Kidney epithelial cell (primary cell): Measurements from ENCODE around the gene GNG3. TPM values are rescaled to one million over a fixed set of nuclear protein-coding genes. Genes with fewer than 3 reads are reported as not detected.

Source experiments
- DNase-seq: peaks from one replicate; pipeline ENCODE4 v3.0.0-alpha.2; 2010; ENCODE audit warnings: low read depth
- H3K27me3 ChIP-seq: 2 replicates; pipeline ENCODE4 v1.6.0; 2011; ENCODE audit warnings: low read length; ENCODE audit not compliant: control insufficient read depth, insufficient read depth
- H3K36me3 ChIP-seq: 2 replicates; pipeline ENCODE4 v1.5.1; 2011; ENCODE audit warnings: low read length; ENCODE audit not compliant: control insufficient read depth, insufficient read depth
- H3K4me3 ChIP-seq: 2 replicates; pipeline ENCODE4 v1.5.1; 2011; ENCODE audit warnings: low read depth, mild to moderate bottlenecking, control low read depth, low read length
- CTCF ChIP-seq: IDR thresholded peaks from 2 replicates; pipeline ENCODE4 v1.5.1; 2011; ENCODE audit warnings: mild to moderate bottlenecking, moderate library complexity, low read length, control low read depth, inconsistent platforms; ENCODE audit not compliant: insufficient read depth, poor library complexity, severe bottlenecking
- total RNA-seq: library from RNA; depleted of rRNA; stranded (reverse); fragments of >200 nt; gene quantifications from 2 replicates; pipeline ENCODE4 v1.2.3, GENCODE V29; 2015

GNG3 gene
- total RNA-seq, 1 donor from 2014 or later = not detected

DNA sequence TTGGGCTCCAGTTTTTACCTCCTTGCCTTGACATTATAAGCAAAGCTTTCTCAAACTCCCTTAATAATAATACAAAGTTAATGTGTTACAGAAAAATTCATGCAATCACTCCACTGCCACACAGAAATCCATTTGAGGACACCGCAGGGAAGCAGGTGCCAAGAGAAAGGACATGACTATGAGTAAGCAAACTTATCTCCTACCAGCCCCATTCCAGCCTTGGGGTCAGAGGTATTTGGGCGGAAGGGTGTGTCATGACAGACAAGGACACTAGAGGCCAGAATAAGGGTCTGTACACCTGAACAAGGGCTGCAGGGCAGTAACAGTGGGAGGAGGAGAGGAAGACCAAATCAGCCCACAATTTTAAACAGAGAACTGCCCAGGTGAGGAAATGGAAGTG lies 5.9 kb downstream of the GNG3 start:
- H3K4me3 ChIP-seq = no peak overlapping the region
- peaks cover 4% of the 10 kb centered on the region for H3K36me3 ChIP-seq
- H3K27me3 ChIP-seq = no peaks in the 10 kb centered on the region
- DNase-seq = no peak
- TF ChIP-seq CTCF = no peak

GRCh38 chr11:62715150-62716130 lies 8.0 kb downstream of the GNG3 start:
- Histone ChIP-seq H3K36me3 (peaks cover 3% of the 10 kb centered on the region), H3K4me3 (no peak overlapping the region), H3K27me3 (no peaks in the 10 kb centered on the region)
- no peak for TF ChIP-seq CTCF
- no peak for DNase-seq

DNA sequence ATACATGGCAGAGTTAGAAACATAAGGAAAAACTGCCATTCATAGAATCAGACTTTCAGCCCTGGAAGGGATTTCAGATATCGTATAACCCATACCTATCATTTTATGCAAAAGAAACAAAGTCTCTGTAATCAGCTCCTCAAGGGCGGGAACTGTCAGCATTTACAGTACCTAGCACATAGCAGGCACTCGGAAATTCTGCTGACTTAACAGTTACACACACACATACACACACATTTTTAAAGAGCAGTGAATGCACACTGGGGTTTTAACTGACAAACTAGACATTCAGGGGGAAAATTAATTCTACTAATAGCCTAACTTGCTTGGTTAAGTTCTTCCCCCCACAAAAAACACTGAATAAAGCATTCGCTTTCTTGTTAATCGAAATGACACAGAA lies 8.7 kb downstream of the GNG3 start:
- no peaks in the 10 kb centered on the region for H3K27me3 ChIP-seq
- no peak for DNase-seq
- H3K4me3 ChIP-seq = no peak overlapping the region
- no peak for TF ChIP-seq CTCF
- peaks cover 3% of the 10 kb centered on the region for H3K36me3 ChIP-seq

DNA sequence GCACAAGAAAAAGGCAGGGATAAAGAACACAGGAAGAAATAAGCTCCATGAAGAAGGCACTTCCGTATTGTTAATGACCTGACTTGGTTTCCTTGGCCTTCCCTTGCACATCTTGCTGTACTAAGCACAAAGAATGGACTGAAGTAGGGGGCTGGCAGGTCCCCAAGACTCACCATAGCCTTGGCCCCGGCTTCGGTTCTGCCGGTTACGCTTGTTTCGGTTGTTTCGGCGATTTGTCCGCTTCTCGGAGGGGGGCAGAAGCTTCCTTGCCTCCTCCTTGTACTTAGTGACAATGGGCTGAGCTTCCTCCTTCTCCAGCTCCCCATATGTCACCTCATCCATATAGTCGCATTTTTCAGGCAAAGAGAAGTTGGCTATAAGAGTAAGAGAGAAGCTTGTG lies 9.3 kb downstream of the GNG3 start:
- no peak overlapping the region for H3K4me3 ChIP-seq
- H3K27me3 ChIP-seq = no peaks in the 10 kb centered on the region
- H3K36me3 ChIP-seq = peaks cover 3% of the 10 kb centered on the region
- no peak for DNase-seq
- no peak for TF ChIP-seq CTCF

DNA sequence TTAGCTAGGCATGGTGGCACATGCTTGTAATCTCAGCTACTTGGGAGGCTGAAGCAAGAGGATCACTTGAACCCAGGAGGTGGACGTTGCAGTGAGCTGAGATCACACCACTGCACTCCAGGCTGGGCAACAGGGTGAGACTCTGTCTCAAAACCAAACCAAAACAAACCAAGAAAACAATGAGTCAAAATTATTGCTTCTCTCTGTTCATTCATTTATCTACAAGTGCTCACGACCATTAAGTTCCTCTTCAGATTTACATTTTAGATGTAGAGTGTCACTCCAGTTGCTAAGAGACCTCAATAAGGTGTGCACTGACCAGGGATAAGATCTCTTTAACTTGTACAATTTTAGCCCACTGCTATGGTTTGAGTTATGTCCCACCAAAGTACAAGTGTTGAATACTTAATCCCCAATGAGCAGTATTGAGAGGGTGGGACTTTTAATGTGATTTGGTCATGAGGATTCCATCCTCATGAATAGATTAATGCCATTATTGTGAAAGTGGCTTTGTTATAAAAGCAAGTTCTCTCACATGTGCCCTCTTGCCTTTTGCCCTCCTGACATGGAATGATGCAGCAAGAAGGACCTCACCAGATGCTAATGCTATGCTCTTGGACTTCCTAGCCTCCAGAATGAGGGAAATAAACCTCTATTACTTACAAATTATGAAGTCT lies 12.0 kb downstream of the GNG3 start:
- Histone ChIP-seq H3K27me3 (no peaks in the 10 kb centered on the region), H3K4me3 (no peak overlapping the region), H3K36me3 (peaks cover 5% of the 10 kb centered on the region)
- DNase-seq = no peak
- TF ChIP-seq CTCF = no peak
